Parathyroid adenoma (tissue), 2 donors: ENCODE measurements around the gene KARS1.

Source experiments
- H2AFZ ChIP-seq: fragments of 300-600 bp; sonication (generic); one replicate; pipeline ENCODE4 v1.7.0; 2017; ENCODE audit warnings: antibody characterized with exemption, mild to moderate bottlenecking
- H3K27ac ChIP-seq: fragments of 300-600 bp; sonication (generic); one replicate; pipeline ENCODE4 v1.7.0; 2017
- H3K27me3 ChIP-seq: fragments of 300-600 bp; sonication (generic); one replicate; pipeline ENCODE4 v1.7.0; 2017; ENCODE audit warnings: low read length; ENCODE audit not compliant: control insufficient read depth, insufficient read depth
- H3K36me3 ChIP-seq: fragments of 300-600 bp; sonication (generic); one replicate; pipeline ENCODE4 v1.7.0; 2017; ENCODE audit warnings: low read length; ENCODE audit not compliant: control insufficient read depth, insufficient read depth
- H3K4me1 ChIP-seq: fragments of 300-600 bp; sonication (generic); one replicate; pipeline ENCODE4 v1.7.0; 2017; ENCODE audit warnings: control low read depth
- H3K4me2 ChIP-seq: fragments of 300-600 bp; sonication (generic); one replicate; pipeline ENCODE4 v1.7.0; 2017; ENCODE audit warnings: low read length
- H3K4me3 ChIP-seq: fragments of 300-600 bp; sonication (generic); one replicate; pipeline ENCODE4 v1.7.0; 2017; ENCODE audit warnings: low read depth, low read length
- H3K79me2 ChIP-seq: fragments of 300-600 bp; sonication (generic); one replicate; pipeline ENCODE4 v1.7.0; 2017; ENCODE audit warnings: control low read depth
- H3K9ac ChIP-seq: fragments of 300-600 bp; sonication (generic); one replicate; pipeline ENCODE4 v1.7.0; 2017; ENCODE audit warnings: mild to moderate bottlenecking
- H3K9me3 ChIP-seq: fragments of 300-600 bp; sonication (generic); one replicate; pipeline ENCODE4 v1.7.0; 2017; ENCODE audit warnings: low read length; ENCODE audit not compliant: control insufficient read depth
- TF ChIP-seq, protein P1 (sequence below): fragments of 300-600 bp; sonication (generic); IDR thresholded peaks from one replicate; pipeline ENCODE4 v1.7.0; 2017; ENCODE audit warnings: antibody characterized with exemption, mild to moderate bottlenecking
- donor health status: primary hyperparathyroidism.

KARS1 gene

DNA sequence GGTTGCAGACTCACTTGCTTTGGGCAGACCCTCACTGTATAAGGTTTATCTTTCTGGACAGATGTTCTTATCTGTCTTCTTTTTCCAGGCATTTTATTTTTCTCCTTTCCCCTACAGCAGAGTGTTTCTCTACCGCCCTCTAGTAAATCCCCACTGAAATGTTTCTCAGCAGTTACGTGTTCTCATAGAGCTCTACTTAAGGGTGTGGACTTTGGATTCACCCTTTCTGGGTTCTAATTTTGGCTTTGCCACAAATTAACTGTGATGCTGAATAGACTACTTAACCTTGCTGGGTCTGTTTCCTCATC lies 26.3 kb downstream of the KARS1 start:
- H3K9ac ChIP-seq, result no peak overlapping the region

DNA sequence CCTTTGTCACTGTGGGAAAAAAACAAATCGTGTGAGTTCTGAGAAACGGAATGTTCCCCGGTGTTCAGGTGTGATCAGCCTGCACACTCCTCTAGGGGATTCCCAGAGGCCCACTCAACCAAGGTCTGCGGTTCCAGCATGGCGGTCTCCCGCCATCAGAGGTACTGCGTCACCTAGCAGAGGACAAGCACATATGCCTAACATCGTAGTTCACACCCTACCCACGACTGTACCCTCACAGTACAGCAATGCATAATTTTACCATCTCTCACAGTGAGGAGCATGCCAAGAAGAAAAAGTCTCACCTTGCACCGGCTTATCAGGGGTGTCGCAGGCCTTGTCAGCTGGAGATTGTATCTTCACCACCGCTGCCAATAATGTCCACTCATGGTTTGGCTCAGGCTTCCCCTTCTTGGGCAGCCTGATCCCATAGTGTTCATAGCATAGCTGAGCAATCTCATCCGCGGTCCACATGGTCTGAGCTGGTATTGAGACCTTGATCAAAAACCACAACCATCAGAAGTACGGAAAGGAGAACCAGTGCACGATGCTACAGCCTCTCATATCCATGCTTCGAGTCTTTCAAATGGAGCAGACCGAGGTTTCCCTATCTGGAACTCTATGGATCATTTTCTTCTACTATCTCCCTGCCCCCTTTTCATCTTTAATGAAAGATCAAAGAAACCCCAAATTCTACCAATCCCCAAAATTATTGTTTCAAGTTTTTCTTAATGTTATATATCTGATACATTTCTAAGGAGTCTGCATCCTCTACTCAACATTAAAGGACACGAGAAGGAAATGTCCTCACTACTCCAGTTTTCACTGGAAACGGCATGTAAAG lies 26.9 kb downstream of the KARS1 start:
- Histone ChIP-seq H3K9ac (no peak overlapping the region), H3K27me3 (no peaks in the 10 kb centered on the region), H2AFZ (no peak overlapping the region), H3K79me2 (peaks cover 5% of the 10 kb centered on the region), H3K4me2 (no peak overlapping the region), H3K9me3 (no peaks in the 10 kb centered on the region), H3K4me1 (peaks cover 10% of the 10 kb centered on the region), H3K4me3 (no peak overlapping the region), H3K27ac (no peak overlapping the region), H3K36me3 (no peaks in the 10 kb centered on the region)
- TF ChIP-seq, protein P1, sequence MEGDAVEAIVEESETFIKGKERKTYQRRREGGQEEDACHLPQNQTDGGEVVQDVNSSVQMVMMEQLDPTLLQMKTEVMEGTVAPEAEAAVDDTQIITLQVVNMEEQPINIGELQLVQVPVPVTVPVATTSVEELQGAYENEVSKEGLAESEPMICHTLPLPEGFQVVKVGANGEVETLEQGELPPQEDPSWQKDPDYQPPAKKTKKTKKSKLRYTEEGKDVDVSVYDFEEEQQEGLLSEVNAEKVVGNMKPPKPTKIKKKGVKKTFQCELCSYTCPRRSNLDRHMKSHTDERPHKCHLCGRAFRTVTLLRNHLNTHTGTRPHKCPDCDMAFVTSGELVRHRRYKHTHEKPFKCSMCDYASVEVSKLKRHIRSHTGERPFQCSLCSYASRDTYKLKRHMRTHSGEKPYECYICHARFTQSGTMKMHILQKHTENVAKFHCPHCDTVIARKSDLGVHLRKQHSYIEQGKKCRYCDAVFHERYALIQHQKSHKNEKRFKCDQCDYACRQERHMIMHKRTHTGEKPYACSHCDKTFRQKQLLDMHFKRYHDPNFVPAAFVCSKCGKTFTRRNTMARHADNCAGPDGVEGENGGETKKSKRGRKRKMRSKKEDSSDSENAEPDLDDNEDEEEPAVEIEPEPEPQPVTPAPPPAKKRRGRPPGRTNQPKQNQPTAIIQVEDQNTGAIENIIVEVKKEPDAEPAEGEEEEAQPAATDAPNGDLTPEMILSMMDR, result no peak

More for the DNA sequence above, 26.3 kb downstream of the KARS1 start:
- Histone ChIP-seq H3K27me3 (no peaks in the 10 kb centered on the region), H3K79me2 (peaks cover 5% of the 10 kb centered on the region), H3K4me1 (peaks cover 10% of the 10 kb centered on the region), H2AFZ (no peak overlapping the region), H3K27ac (no peak overlapping the region), H3K4me3 (no peak overlapping the region), H3K4me2 (no peak overlapping the region), H3K9me3 (no peaks in the 10 kb centered on the region), H3K36me3 (no peaks in the 10 kb centered on the region)
- TF ChIP-seq, protein P1, result no peak

DNA sequence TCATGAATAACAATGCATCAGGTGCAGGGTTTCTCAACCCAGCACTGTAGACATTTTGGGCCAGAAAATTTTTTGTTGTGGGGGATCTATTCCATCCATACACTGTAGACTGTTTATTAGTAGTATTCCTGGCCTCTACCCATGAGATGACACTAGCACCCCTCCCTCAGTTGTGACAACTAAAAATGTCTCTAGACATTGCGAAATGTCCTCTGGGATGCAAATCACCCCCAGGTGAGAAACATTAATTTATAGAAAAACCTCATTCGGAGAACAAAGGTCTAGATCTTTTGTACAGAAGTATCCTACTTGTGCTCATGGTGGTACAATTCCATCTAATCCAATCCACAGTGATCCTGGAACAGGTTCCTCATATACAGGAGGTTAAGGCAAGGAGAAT lies 28.7 kb downstream of the KARS1 start:
- TF ChIP-seq, protein P1, result no peak
- Histone ChIP-seq H3K4me1 (peaks cover 10% of the 10 kb centered on the region), H3K36me3 (no peaks in the 10 kb centered on the region), H3K4me2 (no peak overlapping the region), H3K4me3 (no peak overlapping the region), H2AFZ (no peak overlapping the region), H3K79me2 (peaks cover 5% of the 10 kb centered on the region), H3K27me3 (no peaks in the 10 kb centered on the region), H3K9ac (no peak overlapping the region), H3K27ac (no peak overlapping the region), H3K9me3 (no peaks in the 10 kb centered on the region)

DNA sequence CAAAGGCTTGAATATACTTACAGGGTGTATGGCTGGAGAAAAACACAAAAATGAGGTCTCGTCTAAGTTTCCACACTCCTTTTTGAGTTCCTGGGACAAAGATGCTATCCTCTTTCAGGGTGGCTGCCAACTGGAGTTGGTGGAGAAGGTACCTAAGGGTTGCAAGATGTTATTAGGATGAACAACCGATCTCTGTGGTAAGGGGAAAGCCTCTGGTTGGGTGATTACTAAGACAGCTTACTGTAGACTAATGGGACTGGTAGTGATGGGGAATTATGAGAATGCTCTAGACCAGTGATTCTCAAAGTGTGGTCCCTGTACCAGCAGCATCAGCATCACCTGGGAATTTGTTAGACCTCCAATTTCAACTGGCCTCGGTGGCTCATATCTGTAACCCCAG lies 30.3 kb downstream of the KARS1 start:
- H3K9me3 ChIP-seq, result no peaks in the 10 kb centered on the region
- no peak overlapping the region for H3K9ac ChIP-seq
- peaks cover 6% of the 10 kb centered on the region for H3K4me1 ChIP-seq
- TF ChIP-seq, protein P1, result no peak
- H3K4me2 ChIP-seq, result no peak overlapping the region
- H3K4me3 ChIP-seq, result no peak overlapping the region
- H3K36me3 ChIP-seq, result no peaks in the 10 kb centered on the region
- no peak overlapping the region for H3K27ac ChIP-seq
- H3K27me3 ChIP-seq, result no peaks in the 10 kb centered on the region
- H2AFZ ChIP-seq, result no peak overlapping the region
- peaks cover 8% of the 10 kb centered on the region for H3K79me2 ChIP-seq

DNA sequence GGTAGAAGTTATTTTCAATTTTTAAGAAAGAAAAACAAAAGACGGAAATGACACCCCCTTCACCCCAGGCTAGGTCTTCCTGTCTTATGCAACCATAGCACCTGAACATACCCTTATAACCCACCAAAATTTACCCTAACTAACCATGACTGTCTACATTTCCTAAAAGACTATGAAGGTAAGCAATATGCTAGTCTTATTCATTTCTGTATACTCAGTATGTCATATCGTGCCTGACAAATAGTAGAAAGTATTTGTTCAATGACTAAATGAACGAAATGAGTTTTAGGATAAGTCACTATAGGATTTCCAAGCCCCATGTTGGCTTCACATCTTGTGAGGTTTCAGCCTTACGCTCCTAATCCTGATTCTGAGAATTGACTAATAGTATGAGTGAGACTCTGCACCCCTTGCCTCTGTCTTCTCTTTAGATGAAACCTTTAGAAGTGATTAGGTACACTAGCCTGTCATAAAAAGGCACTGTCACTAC lies 30.9 kb downstream of the KARS1 start:
- peaks cover 8% of the 10 kb centered on the region for H3K79me2 ChIP-seq
- no peaks in the 10 kb centered on the region for H3K36me3 ChIP-seq
- peaks cover under 1% of the 10 kb centered on the region for H3K4me1 ChIP-seq
- H3K9ac ChIP-seq, result no peak overlapping the region
- H3K9me3 ChIP-seq, result no peaks in the 10 kb centered on the region
- TF ChIP-seq, protein P1, result no peak
- no peak overlapping the region for H3K4me2 ChIP-seq
- no peaks in the 10 kb centered on the region for H3K27me3 ChIP-seq
- H3K27ac ChIP-seq, result no peak overlapping the region
- no peak overlapping the region for H2AFZ ChIP-seq
- no peak overlapping the region for H3K4me3 ChIP-seq
